CD4-positive, alpha-beta T cell treated with Interleukin-1 beta for 1 hour (primary cell): ENCODE data around the gene SEMA5A.

Experiments
- DNase-seq, 2 donors: peaks; one replicate each; pipeline ENCODE4 v3.0.0-alpha.2; 2020 to 2022

The SEMA5A gene

GRCh38 chr5:9194509-9194908 lies 351.4 kb downstream of the SEMA5A start:
- no peak for DNase-seq

GRCh38 chr5:9192266-9192665 lies 353.6 kb downstream of the SEMA5A start:
- DNase-seq = no peak

GRCh38 chr5:9189681-9190080 lies 356.2 kb downstream of the SEMA5A start:
- no peak for DNase-seq

GRCh38 chr5:9188956-9189355 lies 356.9 kb downstream of the SEMA5A start:
- no peak for DNase-seq

- no peak for DNase-seq
Measured at GRCh38 chr5:9188131-9188530, 357.7 kb downstream of the SEMA5A start.

GRCh38 chr5:9187614-9188013 lies 358.3 kb downstream of the SEMA5A start:
- DNase-seq = no peak

GRCh38 chr5:9186069-9186468 lies 359.8 kb downstream of the SEMA5A start:
- no peak for DNase-seq

GRCh38 chr5:9183992-9184391 lies 361.9 kb downstream of the SEMA5A start:
- no peak for DNase-seq

- DNase-seq = no peak
Measured at GRCh38 chr5:9182899-9183695, 362.8 kb downstream of the SEMA5A start.

- no peak for DNase-seq
Measured at GRCh38 chr5:9176641-9177040, 369.2 kb downstream of the SEMA5A start.

GRCh38 chr5:9174446-9174845 lies 371.4 kb downstream of the SEMA5A start:
- no peak for DNase-seq

GRCh38 chr5:9173281-9174048 lies 372.4 kb downstream of the SEMA5A start:
- DNase-seq = no peak

- no peak for DNase-seq
Measured at GRCh38 chr5:9170026-9170425, 375.8 kb downstream of the SEMA5A start.

GRCh38 chr5:9169557-9169902 lies 376.3 kb downstream of the SEMA5A start:
- no peak for DNase-seq

- DNase-seq = no peak
Measured at GRCh38 chr5:9168791-9169556, 376.9 kb downstream of the SEMA5A start.

- no peak for DNase-seq
Measured at GRCh38 chr5:9166202-9167112, 379.4 kb downstream of the SEMA5A start.

GRCh38 chr5:9165546-9165945 lies 380.3 kb downstream of the SEMA5A start:
- no peak for DNase-seq

- DNase-seq = no peak
Measured at GRCh38 chr5:9160747-9161146, 385.1 kb downstream of the SEMA5A start.

GRCh38 chr5:9157811-9158210 lies 388.1 kb downstream of the SEMA5A start:
- no peak for DNase-seq

- no peak for DNase-seq
Measured at GRCh38 chr5:9157020-9157419, 388.9 kb downstream of the SEMA5A start.

- no peak for DNase-seq
Measured at GRCh38 chr5:9156282-9156681, 389.6 kb downstream of the SEMA5A start.

GRCh38 chr5:9151684-9152427 lies 394.0 kb downstream of the SEMA5A start:
- no peak for DNase-seq
